ENCODE results near the gene MINDY3. TPM values are rescaled to one million over a fixed set of nuclear protein-coding genes. Genes with fewer than 3 reads are reported as not detected.

Gene MINDY3
- total RNA-seq, 2 donors from 2014 or later = 19.0 to 20.6 TPM

- 87 to 96% methylated on average over 4 of the region's 4 CpGs for WGBS, 2 experiments (ENCODE audit: insufficient coverage in 1 of 2, insufficient read length in 1 of 2)
These were observed 30.8 kb downstream of the MINDY3 start for GRCh38 chr10:15829495-15829894.

GRCh38 chr10:15824498-15824897, 35.8 kb downstream of the MINDY3 start:
- Mint-ChIP-seq H3K27me3 (ENCODE audit: insufficient read depth) (no peaks in the 10 kb centered on the region), H3K36me3 (ENCODE audit: low read depth) (peaks cover 13% of the 10 kb centered on the region), H3K9me3 (no peaks in the 10 kb centered on the region), H3K27ac (no peak overlapping the region), H3K4me1 (peaks cover 10% of the 10 kb centered on the region), H3K4me3 (no peak overlapping the region)
- peak; percentile 77 for TF ChIP-seq CTCF (conservative IDR thresholded peaks at IDR 0.05)
- Histone ChIP-seq H3K4me1 (ENCODE audit: control insufficient read depth, insufficient read depth, low read length) (no peaks in the 10 kb centered on the region), H3K27ac (ENCODE audit: low read depth, low read length) (no peak overlapping the region), H3K4me3 (ENCODE audit: low read length) (no peak overlapping the region), H3K9ac (ENCODE audit: extremely low read depth, low read length, poor library complexity, severe bottlenecking) (no peak overlapping the region), H3K36me3 (ENCODE audit: control insufficient read depth, insufficient read depth, low read length) (peaks cover 43% of the 10 kb centered on the region), H3K27me3 (ENCODE audit: control insufficient read depth, insufficient read depth, low read length, poor library complexity, severe bottlenecking) (no peaks in the 10 kb centered on the region), H3K9me3 (ENCODE audit: control insufficient read depth, low read length) (no peaks in the 10 kb centered on the region)
- WGBS, 2 experiments (ENCODE audit: insufficient coverage in 1 of 2, insufficient read length in 1 of 2) = 91% methylated on average over 1 of the region's 1 CpG; no CpG with 5 or more reads in 1 of the 2 experiments
- no peak for DNase-seq

More at GRCh38 chr10:15829495-15829894, 30.8 kb downstream of the MINDY3 start:
- no peak for TF ChIP-seq CTCF (conservative IDR thresholded peaks at IDR 0.05)
- Histone ChIP-seq H3K27me3 (ENCODE audit: control insufficient read depth, insufficient read depth, low read length, poor library complexity, severe bottlenecking) (no peaks in the 10 kb centered on the region), H3K4me1 (ENCODE audit: control insufficient read depth, insufficient read depth, low read length) (no peaks in the 10 kb centered on the region), H3K27ac (ENCODE audit: low read depth, low read length) (no peak overlapping the region), H3K9me3 (ENCODE audit: control insufficient read depth, low read length) (no peaks in the 10 kb centered on the region), H3K9ac (ENCODE audit: extremely low read depth, low read length, poor library complexity, severe bottlenecking) (no peak overlapping the region), H3K4me3 (ENCODE audit: low read length) (no peak overlapping the region), H3K36me3 (ENCODE audit: control insufficient read depth, insufficient read depth, low read length) (peaks cover 54% of the 10 kb centered on the region)
- Mint-ChIP-seq H3K9me3 (no peaks in the 10 kb centered on the region), H3K4me1 (no peaks in the 10 kb centered on the region), H3K27me3 (ENCODE audit: insufficient read depth) (no peaks in the 10 kb centered on the region), H3K4me3 (no peak overlapping the region), H3K36me3 (ENCODE audit: low read depth) (peaks cover 11% of the 10 kb centered on the region), H3K27ac (no peak overlapping the region)
- no peak for DNase-seq

- Mint-ChIP-seq H3K9me3 (no peaks in the 10 kb centered on the region), H3K27ac (no peak overlapping the region), H3K36me3 (ENCODE audit: low read depth) (peaks cover 10% of the 10 kb centered on the region), H3K4me1 (peaks cover 30% of the 10 kb centered on the region), H3K4me3 (no peak overlapping the region), H3K27me3 (ENCODE audit: insufficient read depth) (no peaks in the 10 kb centered on the region)
- peaks cover 32% of the 10 kb centered on the region for H3K36me3 ChIP-seq (ENCODE audit: control insufficient read depth, insufficient read depth, low read length)
- WGBS, 2 experiments (ENCODE audit: insufficient coverage in 1 of 2, insufficient read length in 1 of 2) = 96 to 100% methylated on average over 2 to 4 of the region's 4 CpGs
- no peaks in the 10 kb centered on the region for H3K9me3 ChIP-seq (ENCODE audit: control insufficient read depth, low read length)
- no peak for DNase-seq
- H3K4me1 ChIP-seq (ENCODE audit: control insufficient read depth, insufficient read depth, low read length) = peaks cover 9% of the 10 kb centered on the region
- H3K4me3 ChIP-seq (ENCODE audit: low read length) = no peak overlapping the region
- H3K27me3 ChIP-seq (ENCODE audit: control insufficient read depth, insufficient read depth, low read length, poor library complexity, severe bottlenecking) = no peaks in the 10 kb centered on the region
- no peak overlapping the region for H3K9ac ChIP-seq (ENCODE audit: extremely low read depth, low read length, poor library complexity, severe bottlenecking)
- TF ChIP-seq CTCF (conservative IDR thresholded peaks at IDR 0.05) = no peak
- no peak overlapping the region for H3K27ac ChIP-seq (ENCODE audit: low read depth, low read length)
These were observed 38.2 kb downstream of the MINDY3 start for GRCh38 chr10:15822131-15822530.

Data from endodermal cell (in vitro differentiated cells).